WTC11 (cell line): ENCODE measurements around the gene STK39.

Source experiments
- ATF2 ChIP-seq: sonication (generic); formaldehyde crosslinking; IDR thresholded peaks from 2 replicates; pipeline ENCODE4 v1.8.1; 2022; ENCODE audit warnings: low read depth, missing genetic modification reagents, borderline replicate concordance
- CTCF ChIP-seq: fragments of 200-600 bp; IDR thresholded peaks from 2 replicates; pipeline ENCODE4 v1.8.0; 2022; ENCODE audit warnings: antibody characterized with exemption
- ESRRA ChIP-seq: sonication (generic); formaldehyde crosslinking; IDR thresholded peaks from 2 replicates; pipeline ENCODE4 v1.8.1; 2022; ENCODE audit warnings: mild to moderate bottlenecking, missing genetic modification reagents, borderline replicate concordance
- ETV6 ChIP-seq: sonication (generic); formaldehyde crosslinking; IDR thresholded peaks from 2 replicates; pipeline ENCODE4 v1.8.1; 2022; ENCODE audit warnings: mild to moderate bottlenecking, missing genetic modification reagents
- IRF2 ChIP-seq: sonication (generic); formaldehyde crosslinking; IDR thresholded peaks from 2 replicates; pipeline ENCODE4 v1.8.0; 2022; ENCODE audit warnings: low read depth, missing genetic modification reagents, borderline replicate concordance
- KAT7 ChIP-seq: sonication (generic); formaldehyde crosslinking; IDR thresholded peaks from 2 replicates; pipeline ENCODE4 v1.8.1; 2023; ENCODE audit warnings: missing genetic modification reagents, mild to moderate bottlenecking, borderline replicate concordance
- MAX ChIP-seq: sonication (generic); formaldehyde crosslinking; IDR thresholded peaks from 2 replicates; pipeline ENCODE4 v1.8.0; 2022; ENCODE audit warnings: mild to moderate bottlenecking, missing genetic modification reagents
- MLX ChIP-seq: sonication (generic); formaldehyde crosslinking; IDR thresholded peaks from 2 replicates; pipeline ENCODE4 v1.8.1; 2023; ENCODE audit warnings: mild to moderate bottlenecking, missing genetic modification reagents, moderate library complexity
- NR1H2 ChIP-seq: sonication (generic); formaldehyde crosslinking; IDR thresholded peaks from 2 replicates; pipeline ENCODE4 v1.9.0; 2021; ENCODE audit warnings: mild to moderate bottlenecking, moderate library complexity, missing genetic modification reagents
- RELA ChIP-seq: sonication (generic); formaldehyde crosslinking; IDR thresholded peaks from 2 replicates; pipeline ENCODE4 v1.8.1; 2022; ENCODE audit warnings: missing genetic modification reagents, mild to moderate bottlenecking, borderline replicate concordance
- USF2 ChIP-seq: sonication (generic); formaldehyde crosslinking; IDR thresholded peaks from 2 replicates; pipeline ENCODE4 v1.8.1; 2023; ENCODE audit warnings: mild to moderate bottlenecking, missing genetic modification reagents, moderate library complexity
- ZNF219 ChIP-seq: sonication (generic); formaldehyde crosslinking; IDR thresholded peaks from 2 replicates; pipeline ENCODE4 v1.8.0; 2023; ENCODE audit warnings: missing genetic modification reagents, mild to moderate bottlenecking, borderline replicate concordance
- ZNF317 ChIP-seq: sonication (generic); formaldehyde crosslinking; IDR thresholded peaks from 2 replicates; pipeline ENCODE4 v1.8.1; 2023; ENCODE audit warnings: low read depth, mild to moderate bottlenecking, moderate library complexity, missing genetic modification reagents, borderline replicate concordance
- ZNF396 ChIP-seq: fragments of 250-450 bp; sonication (Bioruptor Pico); IDR thresholded peaks from 2 replicates; pipeline ENCODE4 v1.8.0; 2021; ENCODE audit warnings: mild to moderate bottlenecking, moderate library complexity, borderline replicate concordance

GRCh38 chr2:168060986-168061750 is 186.2 kb downstream of the STK39 start:
- TF ChIP-seq CTCF (no peak), ETV6 (CRISPR knock-in tag) (no peak), USF2 (no peak), KAT7 (no peak), ATF2 (CRISPR knock-in tag) (no peak), ZNF219 (CRISPR knock-in tag) (no peak), ZNF317 (no peak), MAX (no peak), ESRRA (CRISPR knock-in tag) (no peak), NR1H2 (CRISPR knock-in tag) (no peak), MLX (no peak), RELA (no peak), ZNF396 (CRISPR knock-in tag) (no peak), IRF2 (CRISPR knock-in tag) (no peak)
